CD4-positive, alpha-beta T cell treated with Interleukin-1 beta for 1 hour (primary cell): ENCODE measurements around the gene HOXB2.
"Not testable (repeated sequence)": the region's sequence is repeated elsewhere in the genome, so short reads cannot be mapped to it uniquely, and the experiment has no call there.

Experiments used
- DNase-seq, 2 donors: peaks; one replicate each; pipeline ENCODE4 v3.0.0-alpha.2; 2020 to 2022

The HOXB2 gene

DNA sequence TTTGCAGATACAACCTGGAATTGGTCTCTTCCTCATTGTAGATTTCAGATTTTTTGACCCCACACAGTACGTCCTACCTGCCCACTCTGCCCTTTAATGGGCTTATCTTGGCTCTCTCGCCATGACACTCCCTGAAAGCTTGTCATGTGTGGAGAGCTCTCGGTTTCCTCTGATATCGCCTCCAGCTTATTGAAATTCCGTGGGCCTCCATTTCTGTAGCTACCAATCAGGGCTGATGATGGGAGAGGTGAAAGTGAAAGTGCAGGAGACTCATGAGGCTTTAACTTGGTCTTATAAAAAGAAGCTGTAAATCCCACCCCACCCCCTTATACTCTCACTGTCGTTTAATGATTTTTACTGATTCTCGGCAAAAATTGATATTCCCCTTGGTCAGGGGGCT is 31.8 kb downstream of the HOXB2 start:
- peak in 1 of 2 donors; percentile 44 for DNase-seq

DNA sequence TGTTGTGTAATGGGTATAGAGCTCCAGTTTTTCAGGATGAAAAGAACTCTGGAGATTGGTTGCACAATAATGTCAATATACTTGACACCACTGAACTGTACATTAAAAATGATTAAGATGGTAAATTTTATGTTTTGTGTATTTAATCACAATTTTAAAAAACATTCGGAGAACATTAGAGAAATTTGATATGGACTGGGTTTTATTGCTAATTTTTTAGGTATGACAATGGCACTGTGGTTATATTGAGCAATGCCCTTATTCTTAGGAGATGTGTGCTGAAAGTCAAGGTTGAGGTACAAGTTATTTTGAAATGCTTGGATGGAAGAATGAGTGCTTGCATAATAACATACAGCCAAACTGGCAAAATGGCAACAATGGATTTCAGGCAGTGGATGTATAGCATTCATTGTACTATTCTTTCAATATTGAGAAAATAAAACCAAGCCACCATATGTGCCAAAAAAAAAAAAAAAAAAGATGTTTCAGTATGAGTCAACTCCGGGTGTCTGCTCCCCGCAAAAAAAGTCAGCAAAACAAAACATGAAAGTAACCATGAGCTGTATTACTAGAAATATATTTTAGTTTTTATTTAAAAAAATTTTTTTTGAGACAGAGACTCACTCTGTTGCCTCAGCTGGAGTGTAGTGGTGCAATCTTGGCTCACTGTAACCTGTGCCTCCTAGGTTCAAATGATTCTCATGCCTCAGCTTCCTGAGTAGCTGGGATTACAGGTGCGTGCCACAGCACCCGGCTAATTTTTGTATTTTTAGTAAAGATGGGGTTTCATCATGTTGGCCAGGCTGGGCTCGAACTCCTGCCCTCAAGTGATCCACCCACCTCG is 33.9 kb downstream of the HOXB2 start:
- DNase-seq: peak in 1 of 2 donors; percentile 48

DNA sequence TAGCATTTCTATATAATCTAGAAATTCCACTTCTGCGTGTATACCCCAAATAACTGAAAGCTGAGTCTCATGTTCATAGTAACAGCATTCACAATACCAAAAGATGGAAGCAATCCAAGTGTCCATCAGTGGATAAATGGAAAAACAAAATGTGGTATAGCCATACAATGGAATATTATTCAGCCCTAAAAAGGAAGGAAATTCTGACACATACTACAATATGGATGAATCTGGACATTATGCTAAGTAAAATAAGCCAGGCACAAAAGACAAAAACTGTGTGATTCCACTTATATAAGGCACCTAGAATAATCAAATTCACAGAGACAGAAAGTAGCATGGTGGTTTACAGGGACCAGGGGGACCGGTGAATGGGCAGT is 34.5 kb downstream of the HOXB2 start:
- no peak for DNase-seq

DNA sequence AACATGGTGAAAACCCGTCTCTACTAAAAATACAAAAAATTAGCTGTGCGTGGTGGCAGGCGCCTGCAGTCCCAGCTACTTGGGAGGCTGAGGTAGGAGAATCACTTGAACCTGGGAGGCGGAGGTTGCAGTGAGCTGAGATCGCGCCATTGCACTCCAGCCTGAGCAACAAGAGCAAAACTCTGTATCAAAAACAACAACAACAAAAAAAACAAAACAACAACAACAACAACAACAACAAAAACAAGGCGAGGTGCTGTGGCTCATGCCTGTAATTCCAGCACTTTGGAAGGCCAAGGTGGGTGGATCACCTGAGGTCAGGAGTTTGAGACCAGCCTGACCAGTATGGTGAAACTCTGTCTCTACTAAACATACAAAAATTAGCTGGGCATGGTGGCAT is 35.2 kb downstream of the HOXB2 start:
- not testable (repeated sequence) for DNase-seq

DNA sequence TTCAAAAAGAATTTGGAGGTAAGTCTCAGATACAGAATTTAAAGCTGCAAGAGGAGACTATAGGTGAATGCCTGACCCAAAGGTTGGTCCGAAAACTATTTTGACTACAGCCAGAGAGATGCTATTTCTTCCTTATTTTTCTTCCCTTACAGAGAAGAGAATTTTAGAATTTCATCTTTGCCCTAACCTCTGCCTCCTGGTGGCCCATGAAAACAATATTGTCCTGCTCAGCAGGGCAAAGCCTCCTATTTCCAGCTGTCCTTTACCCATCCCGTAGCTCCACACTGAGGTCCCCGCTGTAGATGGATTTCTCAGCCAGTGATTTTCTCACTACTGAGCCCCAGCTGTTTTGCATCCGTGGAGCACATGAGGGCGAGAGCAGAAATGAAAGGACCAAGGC is 38.7 kb downstream of the HOXB2 start:
- no peak for DNase-seq

DNA sequence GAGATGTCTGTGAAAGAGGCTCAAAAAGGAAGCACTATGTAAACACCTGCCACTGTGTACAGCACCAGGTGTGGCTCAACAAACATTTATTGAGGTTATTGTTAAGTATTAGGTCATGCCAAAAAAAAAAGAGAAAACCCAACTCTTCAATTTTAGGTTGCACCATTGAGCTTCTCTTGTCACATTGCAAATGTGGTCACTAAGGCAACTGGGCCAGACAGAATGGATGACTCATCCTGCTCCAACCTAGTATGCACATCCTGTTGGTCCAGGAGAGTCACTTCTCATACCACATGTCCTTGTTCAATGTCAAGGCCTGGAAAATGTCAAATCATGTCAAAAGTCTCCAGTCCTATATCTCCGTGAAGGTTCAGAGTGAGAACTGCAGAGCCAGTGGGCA is 39.1 kb downstream of the HOXB2 start:
- peak; percentile 58 to 68 for DNase-seq

DNA sequence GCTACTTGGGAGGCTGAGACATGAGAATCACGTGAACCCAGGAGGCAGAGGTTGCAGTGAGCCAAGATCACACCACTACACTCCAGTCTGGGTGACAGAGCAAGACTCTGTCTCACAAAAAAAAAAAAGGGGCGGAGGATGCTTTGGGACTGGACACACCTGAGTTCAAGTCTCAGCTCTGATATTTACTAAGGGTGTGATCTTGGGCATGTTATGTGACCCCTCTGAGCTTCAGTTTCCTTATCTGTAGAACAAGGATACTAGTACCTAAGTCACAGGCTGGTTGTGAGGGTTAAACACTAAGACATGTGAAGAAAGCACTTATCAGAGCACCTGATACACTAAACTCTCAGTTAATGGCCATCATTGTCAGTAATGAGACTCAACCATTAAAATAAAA is 40.0 kb downstream of the HOXB2 start:
- DNase-seq: no peak

DNA sequence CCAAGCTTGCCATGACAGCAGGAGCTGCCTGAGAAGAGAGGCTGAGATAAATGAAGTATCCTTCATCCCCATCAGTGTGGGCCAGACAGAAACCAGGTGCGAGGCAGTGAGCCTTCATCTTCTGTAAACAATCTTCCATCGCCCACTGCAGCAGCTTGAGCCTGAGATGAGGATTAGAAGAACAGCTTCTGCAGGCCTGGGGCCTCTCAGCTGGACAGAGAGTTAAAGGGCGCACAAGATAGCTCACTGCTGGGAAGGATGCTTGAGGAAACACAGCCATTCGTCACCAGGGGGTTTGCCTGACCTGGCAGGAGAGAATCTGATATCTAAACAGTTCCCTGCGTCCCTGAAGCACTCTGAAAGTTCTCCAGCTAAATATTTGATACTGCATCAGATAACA is 41.2 kb downstream of the HOXB2 start:
- no peak for DNase-seq

DNA sequence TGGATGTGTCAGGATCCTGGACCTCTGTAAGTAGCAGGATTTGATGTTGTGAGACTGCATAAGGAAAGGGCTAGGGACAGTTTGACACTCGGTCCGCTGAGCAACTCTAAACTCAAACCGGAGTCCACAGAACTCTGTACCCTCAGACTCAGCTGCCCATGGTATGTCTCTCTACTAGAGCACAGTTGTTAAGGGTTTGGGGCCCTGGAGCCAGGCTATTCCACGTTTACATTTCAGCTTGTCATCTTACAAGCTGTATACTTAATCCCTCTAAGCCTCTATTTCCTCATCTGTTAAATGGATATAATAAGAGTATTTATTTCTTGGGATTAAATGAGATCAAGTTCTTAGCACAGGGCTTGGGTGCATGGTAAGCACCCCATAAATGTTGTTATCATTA is 42.0 kb downstream of the HOXB2 start:
- DNase-seq: no peak

DNA sequence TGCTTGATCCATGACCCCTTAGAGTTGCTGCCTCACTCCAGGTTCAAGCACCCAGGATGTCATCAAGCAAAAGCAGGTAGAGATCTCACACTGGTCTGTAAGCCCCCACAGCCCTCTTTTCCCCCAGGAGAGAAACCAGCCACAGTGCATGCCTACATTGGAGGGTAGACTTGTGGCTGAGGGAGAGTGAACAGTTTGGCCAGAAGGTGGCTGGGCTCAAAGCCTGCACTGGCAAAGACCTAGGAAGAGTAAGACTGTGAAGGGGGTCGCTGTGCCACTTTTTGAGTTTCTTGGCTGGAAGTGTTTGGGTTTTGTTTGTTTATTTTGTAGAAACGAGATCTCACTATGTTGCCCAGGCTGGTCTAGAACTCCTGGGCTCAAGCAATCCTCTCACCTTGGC is 42.6 kb downstream of the HOXB2 start:
- DNase-seq: no peak

DNA sequence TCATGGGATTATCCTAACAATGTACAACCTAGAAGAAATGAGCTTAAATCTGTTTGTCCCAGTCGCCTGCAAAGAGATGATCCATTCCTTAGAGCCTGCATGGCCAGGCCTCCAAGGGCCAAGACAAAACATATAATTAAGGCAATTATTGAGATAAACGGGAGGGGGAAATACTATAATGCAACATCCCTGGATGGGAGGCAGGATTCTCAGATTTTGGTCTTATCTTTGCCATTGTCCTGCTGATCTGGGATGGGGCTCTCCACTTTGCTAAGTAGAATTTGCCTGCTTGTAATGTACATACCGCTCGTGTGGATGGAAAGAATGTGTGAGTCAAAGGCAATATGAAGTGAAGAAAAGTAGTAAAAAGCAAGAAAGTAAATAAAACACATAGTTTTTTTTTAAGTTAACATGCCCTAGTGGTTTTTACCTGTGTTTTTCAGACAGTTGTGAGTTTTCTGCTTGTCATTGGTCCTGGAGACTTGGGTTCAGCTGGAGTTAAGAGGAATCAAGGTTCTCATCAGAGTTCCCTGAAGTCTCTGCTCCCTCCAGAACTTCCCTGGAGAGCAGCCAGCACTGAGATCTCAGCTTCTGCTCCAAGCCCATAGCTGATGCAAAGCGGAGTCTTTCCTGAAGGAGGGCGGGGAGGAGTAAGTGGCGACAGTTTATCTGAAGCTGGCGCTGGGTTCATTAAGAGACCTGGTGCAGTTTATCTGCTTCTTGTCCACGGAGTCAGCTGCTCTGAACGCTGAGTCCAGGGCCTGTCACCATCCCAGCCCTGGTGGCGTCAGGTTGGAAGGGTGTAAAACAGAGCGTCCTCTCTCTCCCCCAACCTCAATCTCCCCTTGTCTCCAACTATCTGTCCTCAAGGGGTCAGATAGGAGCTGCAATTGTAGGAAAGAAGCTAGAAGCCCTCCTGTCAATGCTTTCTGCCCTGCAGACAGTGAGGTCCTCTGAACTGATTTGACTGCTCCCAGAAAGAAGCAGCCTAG is 44.2 kb downstream of the HOXB2 start:
- no peak for DNase-seq

DNA sequence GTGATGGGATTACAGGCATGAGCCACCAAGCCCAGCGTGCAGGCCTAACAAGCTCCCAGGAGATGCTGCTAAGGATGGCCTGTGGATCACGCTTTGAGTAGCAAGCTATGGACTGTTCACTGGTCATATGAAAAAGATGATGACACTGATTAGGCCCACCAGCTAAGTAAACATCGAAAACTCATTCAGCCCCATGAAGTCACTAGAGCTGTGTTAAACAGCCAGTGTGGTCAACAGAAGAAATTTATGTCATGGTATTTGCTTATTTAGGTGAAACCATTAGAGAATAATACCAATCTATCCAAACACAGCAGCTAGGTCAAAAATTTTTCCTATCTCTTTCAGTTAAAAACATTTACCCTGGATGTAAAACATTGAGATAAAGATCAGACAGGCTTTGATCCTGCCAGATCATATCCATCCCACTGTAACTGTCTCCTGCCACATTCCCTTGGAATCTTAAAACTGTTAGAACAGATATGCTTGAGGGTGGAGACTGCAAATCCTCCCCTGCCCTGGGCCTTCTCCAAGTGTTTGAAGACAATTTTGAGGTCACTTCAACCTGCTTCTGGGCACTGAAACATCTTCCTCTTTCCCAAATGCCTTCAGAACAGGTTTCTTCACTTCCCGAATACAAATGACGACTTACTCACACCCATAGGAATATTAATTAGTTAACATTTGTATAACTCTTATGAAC is 45.0 kb downstream of the HOXB2 start:
- DNase-seq: no peak

DNA sequence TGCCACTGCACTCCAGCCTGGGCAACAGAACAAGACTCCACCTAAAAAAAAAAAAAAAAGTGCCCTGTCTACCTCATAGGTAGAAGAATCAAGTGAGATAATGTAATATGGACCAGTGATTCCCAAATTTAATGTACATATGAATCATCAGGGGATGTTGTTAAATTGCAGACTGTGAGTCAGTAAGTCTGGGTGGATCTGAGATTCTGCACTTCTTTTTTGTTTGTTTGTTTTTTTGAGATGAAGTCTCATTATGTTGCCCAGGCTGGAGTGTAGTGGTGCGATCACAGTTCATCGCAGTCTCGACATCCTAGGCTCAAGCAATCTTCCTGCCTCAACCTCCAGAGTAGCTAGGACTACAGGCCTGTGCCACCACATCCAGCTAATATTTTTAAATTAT is 45.7 kb downstream of the HOXB2 start:
- DNase-seq: no peak

DNA sequence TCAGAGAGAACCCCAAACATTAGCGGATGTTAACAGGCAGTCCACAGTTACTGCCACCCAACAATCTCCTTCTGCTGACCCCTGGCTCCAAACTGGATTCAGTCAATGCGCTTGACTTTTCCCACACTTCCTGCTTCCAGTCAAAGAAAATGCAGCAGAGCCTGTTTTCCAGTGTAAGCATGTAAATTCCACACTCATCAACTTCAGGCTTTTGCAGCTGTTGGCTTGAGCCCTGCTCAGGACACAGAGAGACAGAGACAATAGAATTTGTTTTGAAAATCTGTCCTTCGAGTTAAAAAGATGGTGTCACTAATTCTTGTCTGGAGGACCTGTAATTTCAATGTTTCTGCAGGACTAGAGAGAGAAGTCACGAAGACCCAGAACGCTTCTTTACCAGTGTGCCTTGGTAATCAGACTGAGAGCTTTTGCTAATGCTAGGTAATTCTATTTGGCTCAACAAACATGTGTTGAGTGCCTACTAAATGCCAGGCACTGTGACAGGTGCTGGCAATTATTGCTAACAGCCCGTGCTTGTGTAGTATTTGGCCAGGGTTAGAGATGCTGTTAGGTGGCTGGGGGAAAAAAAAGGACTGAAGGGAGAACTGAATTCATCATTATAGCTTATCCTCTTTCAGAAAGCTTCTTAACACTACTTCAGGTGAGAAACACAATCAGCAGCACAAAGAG is 46.6 kb downstream of the HOXB2 start:
- DNase-seq: no peak

DNA sequence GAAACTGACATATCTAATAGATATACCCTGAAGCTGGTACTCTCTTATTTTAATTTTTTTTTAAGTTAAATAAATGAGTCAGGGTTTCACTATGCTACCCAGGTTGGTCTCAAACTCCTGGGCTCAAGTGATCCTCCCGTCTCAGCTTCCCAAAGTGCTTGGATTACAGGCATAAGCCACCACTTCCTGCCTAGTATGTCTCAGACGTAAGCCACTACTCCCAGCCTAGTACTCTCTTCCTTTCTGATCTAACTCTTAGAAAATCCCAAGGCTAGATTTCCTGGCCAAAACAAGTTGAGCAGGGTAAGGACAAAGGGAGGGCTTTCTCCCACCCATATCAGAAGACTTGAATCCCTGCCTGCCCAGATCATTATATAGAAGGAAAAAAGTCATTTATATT is 47.8 kb downstream of the HOXB2 start:
- DNase-seq: no peak

DNA sequence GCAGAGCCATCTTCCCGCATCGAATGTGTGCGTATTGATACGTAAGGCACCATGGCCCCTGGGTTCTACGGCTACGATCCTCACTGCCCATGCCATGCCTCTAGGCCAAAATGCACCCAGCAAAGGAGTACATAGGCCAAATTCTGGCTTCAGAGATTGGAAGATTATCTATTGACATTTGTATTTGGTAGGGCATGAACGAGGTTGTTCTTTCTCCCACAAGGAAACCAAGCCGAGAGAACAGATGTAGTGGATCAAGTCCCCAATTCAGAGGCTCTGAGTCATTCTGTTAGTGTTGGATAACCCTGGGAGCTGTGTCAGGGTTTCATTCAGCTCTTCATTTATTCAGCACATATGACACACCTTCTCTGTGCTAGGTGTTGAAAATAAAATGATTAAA is 50.6 kb downstream of the HOXB2 start:
- no peak for DNase-seq
